ENCODE measurements around the gene FCGR3B. TPM values are rescaled to one million over a fixed set of nuclear protein-coding genes. Genes with fewer than 3 reads are reported as not detected.
"Not testable (repeated sequence)": the region's sequence is repeated elsewhere in the genome, so short reads cannot be mapped to it uniquely, and the experiment has no call there.

Gene FCGR3B
- total RNA-seq, 2 experiments from 2014 or later, result not detected

- H3K36me3 Mint-ChIP-seq (ENCODE audit: low read depth); POLR2A ChIA-PET: not testable (repeated sequence)
Observed at GRCh38 chr1:161653971-161654370, 23.0 kb upstream of the FCGR3B start.

GRCh38 chr1:161653541-161653940, 22.6 kb upstream of the FCGR3B start:
- CTCF ChIA-PET, DNase-seq, H3K27ac Mint-ChIP-seq: not testable (repeated sequence)

More at GRCh38 chr1:161653971-161654370, 23.0 kb upstream of the FCGR3B start:
- CTCF ChIA-PET, DNase-seq, H3K4me3 Mint-ChIP-seq, H3K4me1 Mint-ChIP-seq, H3K9me3 Mint-ChIP-seq, H3K27ac Mint-ChIP-seq: not testable (repeated sequence)
- H3K27me3 Mint-ChIP-seq, result peaks cover 10% of the 10 kb centered on the region

GRCh38 chr1:161647507-161648360, 16.8 kb upstream of the FCGR3B start:
- H3K36me3 Mint-ChIP-seq (ENCODE audit: low read depth); H3K4me1 Mint-ChIP-seq; H3K4me3 Mint-ChIP-seq; DNase-seq; H3K9me3 Mint-ChIP-seq; H3K27ac Mint-ChIP-seq; POLR2A ChIA-PET: not testable (repeated sequence)
- peaks cover 24% of the 10 kb centered on the region for H3K27me3 Mint-ChIP-seq
- CTCF ChIA-PET, result interaction anchor here (0.7 to 1.2 kb wide), 4 partner anchors 89 to 163 kb away, joined by 3 to 6 read pairs (median 4); no protein-coding TSS in a partner anchor

More at GRCh38 chr1:161653541-161653940, 22.6 kb upstream of the FCGR3B start:
- POLR2A ChIA-PET; H3K9me3 Mint-ChIP-seq; H3K36me3 Mint-ChIP-seq (ENCODE audit: low read depth); H3K4me3 Mint-ChIP-seq; H3K4me1 Mint-ChIP-seq: not testable (repeated sequence)
- H3K27me3 Mint-ChIP-seq, result peaks cover 11% of the 10 kb centered on the region

GRCh38 chr1:161644855-161645254, 13.9 kb upstream of the FCGR3B start:
- H3K36me3 Mint-ChIP-seq (ENCODE audit: low read depth); H3K9me3 Mint-ChIP-seq; H3K4me3 Mint-ChIP-seq; POLR2A ChIA-PET; H3K27ac Mint-ChIP-seq; DNase-seq: not testable (repeated sequence)
- H3K4me1 Mint-ChIP-seq, result peaks cover 13% of the 10 kb centered on the region
- CTCF ChIA-PET, result interaction anchor here (1.3 kb wide), 1 partner anchor 96 kb away, joined by 6 read pairs; no protein-coding TSS in a partner anchor
- H3K27me3 Mint-ChIP-seq, result peaks cover 20% of the 10 kb centered on the region

- H3K9me3 Mint-ChIP-seq; H3K4me3 Mint-ChIP-seq; DNase-seq; POLR2A ChIA-PET; H3K36me3 Mint-ChIP-seq (ENCODE audit: low read depth); CTCF ChIA-PET; H3K27ac Mint-ChIP-seq: not testable (repeated sequence)
- H3K27me3 Mint-ChIP-seq, result peaks cover 15% of the 10 kb centered on the region
- H3K4me1 Mint-ChIP-seq, result peaks cover 13% of the 10 kb centered on the region
Observed at GRCh38 chr1:161643481-161644208, 12.7 kb upstream of the FCGR3B start.

- CTCF ChIA-PET; H3K36me3 Mint-ChIP-seq (ENCODE audit: low read depth); H3K9me3 Mint-ChIP-seq; POLR2A ChIA-PET; H3K4me3 Mint-ChIP-seq; DNase-seq; H3K27ac Mint-ChIP-seq: not testable (repeated sequence)
- H3K4me1 Mint-ChIP-seq, result peaks cover 14% of the 10 kb centered on the region
- peaks cover 13% of the 10 kb centered on the region for H3K27me3 Mint-ChIP-seq
Observed at GRCh38 chr1:161642697-161643096, 11.7 kb upstream of the FCGR3B start.

- peaks cover 33% of the 10 kb centered on the region for H3K4me1 Mint-ChIP-seq
- DNase-seq; H3K4me3 Mint-ChIP-seq; H3K27ac Mint-ChIP-seq; CTCF ChIA-PET; POLR2A ChIA-PET; H3K9me3 Mint-ChIP-seq; H3K36me3 Mint-ChIP-seq (ENCODE audit: low read depth); H3K27me3 Mint-ChIP-seq: not testable (repeated sequence)
Observed at GRCh38 chr1:161639203-161639602, 8.2 kb upstream of the FCGR3B start.

GRCh38 chr1:161638251-161638993, 7.4 kb upstream of the FCGR3B start:
- H3K9me3 Mint-ChIP-seq; H3K36me3 Mint-ChIP-seq (ENCODE audit: low read depth); H3K4me3 Mint-ChIP-seq; H3K27me3 Mint-ChIP-seq; H3K27ac Mint-ChIP-seq; DNase-seq; CTCF ChIA-PET: not testable (repeated sequence)
- H3K4me1 Mint-ChIP-seq, result peaks cover 32% of the 10 kb centered on the region
- POLR2A ChIA-PET, result interaction anchor here (0.6 kb wide), 1 partner anchor 343 kb away, joined by 3 read pairs; no protein-coding TSS in a partner anchor

GRCh38 chr1:161636976-161637375, 6.0 kb upstream of the FCGR3B start:
- DNase-seq; H3K4me3 Mint-ChIP-seq; CTCF ChIA-PET; POLR2A ChIA-PET; H3K36me3 Mint-ChIP-seq (ENCODE audit: low read depth); H3K27me3 Mint-ChIP-seq; H3K9me3 Mint-ChIP-seq: not testable (repeated sequence)
- Mint-ChIP-seq H3K4me1 (peaks cover 23% of the 10 kb centered on the region), H3K27ac (peak overlapping the region; percentile 71)

- Mint-ChIP-seq H3K4me1 (peaks cover 23% of the 10 kb centered on the region), H3K4me3 (peak overlapping the region; percentile 24), H3K27ac (peak overlapping the region; percentile 93)
- DNase-seq; H3K27me3 Mint-ChIP-seq; H3K9me3 Mint-ChIP-seq; POLR2A ChIA-PET; H3K36me3 Mint-ChIP-seq (ENCODE audit: low read depth); CTCF ChIA-PET: not testable (repeated sequence)
Observed at GRCh38 chr1:161636189-161636782, 5.3 kb upstream of the FCGR3B start.

- H3K27me3 Mint-ChIP-seq; H3K9me3 Mint-ChIP-seq; POLR2A ChIA-PET; DNase-seq; H3K4me3 Mint-ChIP-seq; H3K27ac Mint-ChIP-seq; CTCF ChIA-PET; H3K36me3 Mint-ChIP-seq (ENCODE audit: low read depth): not testable (repeated sequence)
- peaks cover 23% of the 10 kb centered on the region for H3K4me1 Mint-ChIP-seq
Observed at GRCh38 chr1:161634993-161635392, 4.0 kb upstream of the FCGR3B start.

- H3K4me3 Mint-ChIP-seq; DNase-seq; POLR2A ChIA-PET; H3K27ac Mint-ChIP-seq; H3K36me3 Mint-ChIP-seq (ENCODE audit: low read depth); CTCF ChIA-PET; H3K9me3 Mint-ChIP-seq; H3K27me3 Mint-ChIP-seq: not testable (repeated sequence)
- peaks cover 10% of the 10 kb centered on the region for H3K4me1 Mint-ChIP-seq
Observed at GRCh38 chr1:161630128-161630742, 741 bp downstream of the FCGR3B start.
